Bone marrow (tissue), 2 donors: ENCODE data around the gene CD84.
A peak's percentile ranks its signal among the peaks of the same experiment; 100 is the strongest.
"Not testable (repeated sequence)": the region's sequence is repeated elsewhere in the genome, so short reads cannot be mapped to it uniquely, and the experiment has no call there.

Experiments
- DNase-seq, 2 donors: peaks; one replicate each; lab custom pipeline; 2025; lab: John Stamatoyannopoulos, UW

Gene CD84

GRCh38 chr1:160503087-160503486, 76.2 kb downstream of the CD84 start:
- no peak for DNase-seq

DNA sequence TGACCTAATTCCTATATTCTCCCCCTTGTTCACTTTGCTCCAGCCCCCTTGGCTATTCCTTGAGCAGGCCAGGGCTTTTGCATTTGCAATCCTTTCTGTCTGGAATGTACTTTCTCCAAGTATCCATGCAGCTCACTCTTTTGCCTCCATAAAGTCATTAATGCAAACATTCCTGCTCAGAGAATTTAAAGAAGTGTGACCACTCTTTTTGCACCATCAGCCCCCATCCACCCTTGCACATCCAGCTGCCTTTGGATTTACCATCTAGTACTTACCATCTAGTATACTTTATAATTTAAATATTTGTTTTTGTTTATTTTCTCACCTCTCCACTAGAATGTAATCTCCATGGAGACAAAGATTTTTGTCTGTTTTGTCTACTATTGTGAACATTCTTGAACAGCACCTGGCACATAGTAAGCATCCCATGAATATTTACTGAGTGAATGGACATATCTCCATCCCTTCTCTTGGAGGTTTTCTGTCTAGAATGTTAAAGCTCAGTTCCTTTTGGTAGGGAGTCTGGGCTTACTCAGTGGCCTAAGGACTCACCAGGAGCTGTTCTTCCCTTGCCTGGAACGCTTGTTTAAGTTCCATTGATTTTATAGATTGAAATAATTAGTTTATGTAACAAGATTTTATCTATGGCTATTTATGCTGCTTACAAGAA, 78.8 kb downstream of the CD84 start:
- no peak for DNase-seq

DNA sequence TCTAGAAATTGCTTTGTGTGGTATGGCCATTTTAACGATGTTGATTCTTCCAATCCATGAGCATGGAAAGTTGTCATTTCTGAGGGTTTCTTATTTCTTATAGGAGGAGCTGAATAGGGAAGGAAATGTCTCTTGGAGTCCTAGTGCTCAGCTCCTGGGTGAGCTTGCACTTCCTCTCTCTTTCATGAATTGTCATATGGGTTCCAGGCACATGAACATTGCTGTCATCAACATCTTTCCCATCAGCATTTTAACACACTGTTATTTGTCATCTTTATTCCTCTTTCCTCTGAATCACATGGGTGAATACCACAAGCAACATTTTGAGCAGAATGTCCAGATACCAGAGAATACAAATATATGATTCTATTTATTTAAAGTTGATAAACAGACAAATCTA, 79.7 kb downstream of the CD84 start:
- peak in 1 of 2 donors; percentile 75 for DNase-seq

- not testable (repeated sequence) for DNase-seq
Measured at GRCh38 chr1:160498301-160499065, 80.8 kb downstream of the CD84 start.

DNA sequence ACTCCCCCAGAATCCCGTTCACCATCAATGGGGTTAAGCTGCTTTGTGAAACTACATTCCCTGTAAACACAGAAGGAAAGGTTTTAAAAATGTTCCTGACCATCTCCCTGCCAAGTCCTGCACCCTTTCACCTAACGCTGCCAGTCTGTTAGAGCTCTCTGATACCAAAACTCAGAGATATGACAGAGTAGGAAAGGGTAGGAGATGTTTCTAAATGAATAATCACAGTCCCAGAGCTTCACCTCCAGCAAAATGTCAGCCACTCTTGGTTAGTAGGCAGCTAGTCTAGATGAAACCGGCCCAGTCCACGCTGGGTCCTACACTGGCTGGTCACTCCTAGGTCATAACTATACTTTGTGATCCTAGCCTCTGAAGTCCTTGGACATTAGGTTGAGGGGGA, 83.0 kb downstream of the CD84 start:
- no peak for DNase-seq

GRCh38 chr1:160494620-160495019, 84.7 kb downstream of the CD84 start:
- DNase-seq = no peak

DNA sequence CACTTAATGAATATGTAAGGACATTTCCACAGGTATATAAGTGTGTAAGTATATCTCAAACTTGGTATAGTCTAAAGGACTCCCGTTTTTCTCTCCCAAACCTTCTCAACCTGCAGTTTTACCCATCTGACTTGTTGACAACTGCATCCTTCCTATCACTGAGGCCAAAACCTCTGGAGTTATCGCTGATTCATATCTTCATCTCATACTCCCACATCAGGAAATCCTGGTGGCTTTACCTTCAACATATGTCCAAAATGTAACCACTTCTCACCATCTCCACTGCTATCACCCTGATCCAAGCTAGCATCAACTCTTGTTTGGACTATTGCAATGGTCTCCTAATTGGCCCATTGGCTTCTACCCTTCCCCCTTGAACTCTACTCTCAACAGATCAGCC, 86.7 kb downstream of the CD84 start:
- DNase-seq = no peak

DNA sequence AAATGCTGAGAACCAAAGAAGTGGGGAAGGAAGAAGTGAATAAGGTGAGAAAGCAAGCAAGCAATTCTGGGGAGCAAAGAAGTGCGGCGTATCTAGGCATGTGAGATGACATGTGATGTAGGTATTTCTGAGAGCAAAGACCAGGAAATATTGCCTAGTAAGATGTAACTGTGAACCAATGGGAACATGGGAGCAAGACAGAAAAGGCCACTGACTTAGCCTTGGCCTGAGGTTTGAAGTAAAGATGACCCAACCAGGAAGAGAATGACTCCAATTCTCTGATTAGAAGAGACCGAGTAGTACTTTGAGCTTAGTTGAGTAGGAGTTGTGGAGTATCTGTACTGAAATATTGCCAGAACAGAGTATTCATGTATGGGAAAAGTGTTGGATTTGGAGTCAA, 87.3 kb downstream of the CD84 start:
- no peak for DNase-seq
